Loucy (cell line): ENCODE measurements around the gene NEUROD2.

Experiments
- EZH2phosphoT487 ChIP-seq: fragments of 200-600 bp; IDR thresholded peaks from 2 replicates; pipeline ENCODE4 v1.6.1; 2018; ENCODE audit warnings: antibody characterized with exemption, mild to moderate bottlenecking, moderate library complexity, borderline replicate concordance
- TF ChIP-seq, protein P1 (sequence below): fragments of 200-600 bp; sonication (generic); conservative IDR thresholded peaks from 2 replicates; pipeline ENCODE4 v1.5.1; 2014; ENCODE audit warnings: mild to moderate bottlenecking, antibody characterized with exemption, low read length

DNA sequence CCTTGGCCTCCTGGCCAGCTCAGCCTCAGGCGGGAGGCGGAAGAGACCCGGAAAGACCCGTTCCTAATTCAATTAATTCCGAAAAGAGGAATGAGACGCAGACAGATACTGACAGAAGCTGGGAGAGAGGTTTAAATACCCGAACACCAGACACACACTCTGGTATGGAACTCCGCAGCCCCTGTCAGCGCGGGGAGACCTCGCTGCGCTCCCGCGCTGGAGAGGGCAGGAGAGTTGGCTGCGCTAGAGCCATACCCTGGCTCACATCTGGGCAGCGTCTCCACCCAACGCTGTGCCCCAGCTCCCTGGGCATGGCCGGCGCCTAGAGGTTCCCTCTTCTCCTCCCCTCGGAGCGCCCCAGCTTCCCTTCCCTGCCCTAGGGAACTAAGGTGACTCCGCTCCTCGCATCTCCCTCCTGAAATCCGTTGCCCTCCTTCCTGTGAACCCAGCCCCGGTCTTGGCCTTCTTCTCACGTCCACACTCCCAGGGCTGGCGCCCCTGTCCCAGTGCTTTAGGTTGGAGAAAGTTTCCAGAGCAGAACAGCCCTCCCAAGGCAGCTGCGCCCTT is 8.0 kb downstream of the NEUROD2 start:
- TF ChIP-seq, protein P1, sequence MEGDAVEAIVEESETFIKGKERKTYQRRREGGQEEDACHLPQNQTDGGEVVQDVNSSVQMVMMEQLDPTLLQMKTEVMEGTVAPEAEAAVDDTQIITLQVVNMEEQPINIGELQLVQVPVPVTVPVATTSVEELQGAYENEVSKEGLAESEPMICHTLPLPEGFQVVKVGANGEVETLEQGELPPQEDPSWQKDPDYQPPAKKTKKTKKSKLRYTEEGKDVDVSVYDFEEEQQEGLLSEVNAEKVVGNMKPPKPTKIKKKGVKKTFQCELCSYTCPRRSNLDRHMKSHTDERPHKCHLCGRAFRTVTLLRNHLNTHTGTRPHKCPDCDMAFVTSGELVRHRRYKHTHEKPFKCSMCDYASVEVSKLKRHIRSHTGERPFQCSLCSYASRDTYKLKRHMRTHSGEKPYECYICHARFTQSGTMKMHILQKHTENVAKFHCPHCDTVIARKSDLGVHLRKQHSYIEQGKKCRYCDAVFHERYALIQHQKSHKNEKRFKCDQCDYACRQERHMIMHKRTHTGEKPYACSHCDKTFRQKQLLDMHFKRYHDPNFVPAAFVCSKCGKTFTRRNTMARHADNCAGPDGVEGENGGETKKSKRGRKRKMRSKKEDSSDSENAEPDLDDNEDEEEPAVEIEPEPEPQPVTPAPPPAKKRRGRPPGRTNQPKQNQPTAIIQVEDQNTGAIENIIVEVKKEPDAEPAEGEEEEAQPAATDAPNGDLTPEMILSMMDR = no peak
- TF ChIP-seq EZH2phosphoT487 = no peak
